Central memory CD8-positive, alpha-beta T cell (primary cell): Measurements from ENCODE around the gene TCF7.

ENCODE experiments used
- ATAC-seq: fragments of 150-1000 bp; cut with Tn5 transposase; replicated peaks from 2 replicates; pipeline ENCODE4 v1.10.0; 2022; ENCODE audit warnings: mild to moderate bottlenecking, moderate FRiP score, moderate number of reproducible peaks; ENCODE audit not compliant: poor library complexity, severe bottlenecking; ENCODE audit errors: extremely low read depth
- DNase-seq, 2 donors: peaks; one replicate each; pipeline ENCODE4 v3.0.0; 2021; ENCODE audit warnings: low spot score in 2 of 2
- H3K27ac Mint-ChIP-seq: one replicate; pipeline ENCODE4 v1.8.0; 2022; ENCODE audit warnings: low read depth, mild to moderate bottlenecking, moderate library complexity, mixed read lengths
- H3K27me3 Mint-ChIP-seq: one replicate; pipeline ENCODE4 v1.8.0; 2022; ENCODE audit warnings: mixed read lengths
- H3K36me3 Mint-ChIP-seq: one replicate; pipeline ENCODE4 v1.8.0; 2022; ENCODE audit warnings: mild to moderate bottlenecking, moderate library complexity, mixed read lengths; ENCODE audit not compliant: insufficient read depth
- H3K4me1 Mint-ChIP-seq: one replicate; pipeline ENCODE4 v1.8.0; 2022; ENCODE audit warnings: mixed read lengths
- H3K4me3 Mint-ChIP-seq: one replicate; pipeline ENCODE4 v1.8.0; 2022; ENCODE audit warnings: mild to moderate bottlenecking, moderate library complexity, mixed read lengths
- H3K9me3 Mint-ChIP-seq: one replicate; pipeline ENCODE4 v1.8.0; 2022; ENCODE audit warnings: mixed read lengths

TCF7 gene

GRCh38 chr5:134140530-134141201 is 26.2 kb downstream of the TCF7 start:
- peaks cover 67% of the 10 kb centered on the region for H3K4me1 Mint-ChIP-seq
- H3K4me3 Mint-ChIP-seq, result no peak overlapping the region

DNA sequence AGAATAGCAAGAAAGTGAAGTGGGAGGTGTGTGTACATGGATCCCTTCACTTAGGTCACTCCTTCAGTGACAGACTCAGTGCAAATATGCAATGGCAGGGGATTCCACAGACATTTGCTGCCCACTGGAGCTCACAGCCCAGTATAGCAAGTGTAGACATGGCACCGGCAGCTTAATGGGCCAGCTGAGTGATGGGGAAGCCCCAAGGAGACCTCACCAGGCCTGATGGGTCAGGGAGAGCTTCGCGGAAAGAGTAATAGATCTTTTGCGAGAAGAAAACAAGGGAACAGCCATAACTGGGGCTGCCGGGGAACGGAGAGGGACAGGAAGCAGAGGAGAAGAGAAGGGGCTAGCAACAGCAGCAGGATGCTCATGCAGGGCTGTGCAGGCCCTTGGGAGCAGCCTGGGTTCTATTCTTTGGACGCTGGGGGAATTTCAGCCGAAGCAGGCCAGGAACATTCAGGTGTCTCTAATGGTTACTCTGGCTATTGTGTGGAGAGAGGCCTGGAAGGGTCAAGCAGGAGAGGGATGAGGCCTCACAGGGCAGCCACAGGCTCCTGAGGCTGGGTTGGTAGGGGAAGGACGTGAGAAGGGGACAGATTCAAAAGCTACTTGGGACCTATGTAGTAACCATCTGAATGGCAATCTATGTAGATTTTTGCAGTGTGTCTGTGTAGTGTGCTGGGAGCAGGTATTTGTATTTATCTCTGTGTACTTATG is 27.0 kb downstream of the TCF7 start:
- H3K27me3 Mint-ChIP-seq, result no peaks in the 10 kb centered on the region
- ATAC-seq (no peak), DNase-seq (peak in 1 of 2 donors; percentile 12)
- H3K4me3 Mint-ChIP-seq, result peak overlapping the region; percentile 10
- peaks cover 81% of the 10 kb centered on the region for H3K36me3 Mint-ChIP-seq
- H3K4me1 Mint-ChIP-seq, result peaks cover 59% of the 10 kb centered on the region
- H3K9me3 Mint-ChIP-seq, result no peaks in the 10 kb centered on the region
- H3K27ac Mint-ChIP-seq, result peak overlapping the region; percentile 85

More at GRCh38 chr5:134140530-134141201, 26.2 kb downstream of the TCF7 start:
- no peaks in the 10 kb centered on the region for H3K27me3 Mint-ChIP-seq
- no peaks in the 10 kb centered on the region for H3K9me3 Mint-ChIP-seq
- ATAC-seq, result peak; percentile 61
- peak overlapping the region; percentile 85 for H3K27ac Mint-ChIP-seq
- DNase-seq, result peak; percentile 39 to 57
- peaks cover 80% of the 10 kb centered on the region for H3K36me3 Mint-ChIP-seq

GRCh38 chr5:134142052-134142451 is 27.6 kb downstream of the TCF7 start:
- no peak for ATAC-seq
- Mint-ChIP-seq H3K4me1 (peaks cover 53% of the 10 kb centered on the region), H3K9me3 (no peaks in the 10 kb centered on the region), H3K27me3 (no peaks in the 10 kb centered on the region), H3K27ac (peak overlapping the region; percentile 85), H3K4me3 (no peak overlapping the region), H3K36me3 (peaks cover 81% of the 10 kb centered on the region)
- DNase-seq, result no peak

GRCh38 chr5:134142806-134143205 is 28.3 kb downstream of the TCF7 start:
- no peak overlapping the region for H3K4me3 Mint-ChIP-seq

GRCh38 chr5:134143431-134143830 is 28.9 kb downstream of the TCF7 start:
- H3K4me3 Mint-ChIP-seq, result no peak overlapping the region
- peaks cover 83% of the 10 kb centered on the region for H3K36me3 Mint-ChIP-seq
- H3K27me3 Mint-ChIP-seq, result no peaks in the 10 kb centered on the region
- no peaks in the 10 kb centered on the region for H3K9me3 Mint-ChIP-seq
- no peak for DNase-seq
- ATAC-seq, result no peak
- peak overlapping the region; percentile 73 for H3K27ac Mint-ChIP-seq
- peaks cover 41% of the 10 kb centered on the region for H3K4me1 Mint-ChIP-seq

More at GRCh38 chr5:134142806-134143205, 28.3 kb downstream of the TCF7 start:
- Mint-ChIP-seq H3K9me3 (no peaks in the 10 kb centered on the region), H3K36me3 (peaks cover 82% of the 10 kb centered on the region), H3K27ac (no peak overlapping the region), H3K4me1 (peaks cover 46% of the 10 kb centered on the region), H3K27me3 (no peaks in the 10 kb centered on the region)
- ATAC-seq, result no peak
- no peak for DNase-seq

GRCh38 chr5:134143944-134144941 is 29.8 kb downstream of the TCF7 start:
- no peaks in the 10 kb centered on the region for H3K9me3 Mint-ChIP-seq
- H3K36me3 Mint-ChIP-seq, result peaks cover 87% of the 10 kb centered on the region
- H3K27ac Mint-ChIP-seq, result peak overlapping the region; percentile 73
- ATAC-seq, result no peak
- H3K27me3 Mint-ChIP-seq, result no peaks in the 10 kb centered on the region
- H3K4me3 Mint-ChIP-seq, result peak overlapping the region; percentile 14
- H3K4me1 Mint-ChIP-seq, result peaks cover 40% of the 10 kb centered on the region
- DNase-seq, result peak in 1 of 2 donors; percentile 13

- no peaks in the 10 kb centered on the region for H3K9me3 Mint-ChIP-seq
- H3K4me3 Mint-ChIP-seq, result peak overlapping the region; percentile 14
- peak overlapping the region; percentile 73 for H3K27ac Mint-ChIP-seq
- H3K27me3 Mint-ChIP-seq, result no peaks in the 10 kb centered on the region
- no peak for ATAC-seq
- DNase-seq, result peak; percentile 9 to 14
- peaks cover 89% of the 10 kb centered on the region for H3K36me3 Mint-ChIP-seq
- peaks cover 35% of the 10 kb centered on the region for H3K4me1 Mint-ChIP-seq
Measured at GRCh38 chr5:134145041-134145757, 30.7 kb downstream of the TCF7 start.

- no peaks in the 10 kb centered on the region for H3K27me3 Mint-ChIP-seq
- peaks cover 84% of the 10 kb centered on the region for H3K36me3 Mint-ChIP-seq
- H3K4me1 Mint-ChIP-seq, result peaks cover 34% of the 10 kb centered on the region
- DNase-seq (peak; percentile 74 to 80), ATAC-seq (peak; percentile 72)
- no peaks in the 10 kb centered on the region for H3K9me3 Mint-ChIP-seq
- peak overlapping the region; percentile 13 for H3K4me3 Mint-ChIP-seq
- H3K27ac Mint-ChIP-seq, result peak overlapping the region; percentile 73
Measured at GRCh38 chr5:134145779-134146581, 31.5 kb downstream of the TCF7 start.

DNA sequence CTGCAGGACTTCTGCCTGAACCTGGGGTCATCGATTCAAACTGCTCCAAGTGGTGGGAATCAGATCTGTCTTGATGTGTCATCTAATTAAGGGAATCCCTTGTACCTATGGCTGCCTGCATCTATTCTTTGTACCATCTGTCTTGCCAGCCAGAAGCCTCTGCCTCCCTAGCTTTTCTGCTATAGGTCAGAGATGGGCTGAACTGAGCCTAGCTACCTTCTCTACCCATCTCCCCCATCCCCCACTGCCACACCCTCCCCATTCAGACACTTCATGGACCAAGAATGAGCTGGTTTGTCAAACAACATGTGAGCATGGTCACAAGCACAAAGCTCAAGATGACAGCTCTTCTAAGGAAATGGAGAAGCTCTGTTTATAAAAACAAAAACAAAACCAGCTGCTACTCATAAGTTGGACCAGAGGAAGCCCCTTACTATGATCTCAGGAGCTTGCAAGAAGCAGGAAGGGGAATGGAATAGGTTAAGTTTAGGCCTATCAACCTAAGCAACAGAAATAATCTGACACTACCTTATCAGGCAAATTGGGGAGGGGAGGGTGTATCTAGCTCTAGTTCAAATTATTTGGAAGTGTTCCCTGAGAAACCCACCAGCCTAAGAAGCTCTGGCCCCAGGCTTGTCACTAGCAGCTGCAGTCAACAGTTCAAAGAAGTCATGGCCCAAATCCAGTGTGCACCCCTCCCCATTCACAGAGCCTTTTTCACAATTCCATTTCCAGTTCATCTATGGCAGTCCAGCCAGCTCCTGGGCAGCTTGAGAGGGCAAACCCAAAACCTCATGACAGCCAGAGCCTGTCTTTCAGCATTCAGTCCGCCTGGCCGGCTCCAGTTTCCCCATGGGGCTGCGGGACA is 32.4 kb downstream of the TCF7 start:
- H3K27me3 Mint-ChIP-seq, result no peaks in the 10 kb centered on the region
- peaks cover 81% of the 10 kb centered on the region for H3K36me3 Mint-ChIP-seq
- H3K27ac Mint-ChIP-seq, result peak overlapping the region; percentile 78
- H3K4me1 Mint-ChIP-seq, result peaks cover 26% of the 10 kb centered on the region
- H3K9me3 Mint-ChIP-seq, result no peaks in the 10 kb centered on the region
- ATAC-seq (no peak), DNase-seq (no peak)
- H3K4me3 Mint-ChIP-seq, result no peak overlapping the region

GRCh38 chr5:134148316-134148715 is 33.8 kb downstream of the TCF7 start:
- peak overlapping the region; percentile 78 for H3K27ac Mint-ChIP-seq
- ATAC-seq, result no peak
- no peaks in the 10 kb centered on the region for H3K9me3 Mint-ChIP-seq
- peaks cover 81% of the 10 kb centered on the region for H3K36me3 Mint-ChIP-seq
- H3K27me3 Mint-ChIP-seq, result no peaks in the 10 kb centered on the region
- no peak overlapping the region for H3K4me3 Mint-ChIP-seq
- DNase-seq, result no peak
- peaks cover 36% of the 10 kb centered on the region for H3K4me1 Mint-ChIP-seq
